Thyroid gland (tissue), 4 donors: ENCODE results near the gene ANKZF1. TPM values are rescaled to one million over a fixed set of nuclear protein-coding genes. Genes with fewer than 3 reads are reported as not detected.

ENCODE experiments used
- DNase-seq, 2 donors: peaks; one replicate each; pipeline ENCODE4 v3.0.0-alpha.2; 2019
- H3K27ac ChIP-seq, 3 donors: fragments of 200-600 bp; sonication (generic); 1 replicate in 2 of 3; 2 replicates in 1 of 3; pipeline ENCODE4 v1.5.1; 2016 to 2019; ENCODE audit warnings: mild to moderate bottlenecking in 1 of 3, moderate library complexity in 1 of 3
- H3K27me3 ChIP-seq: fragments of 200-600 bp; sonication (generic); one replicate; pipeline ENCODE4 v1.5.1; 2019
- H3K36me3 ChIP-seq, 2 donors: fragments of 200-600 bp; sonication (generic); one replicate each; pipeline ENCODE4 v1.5.1; 2016 to 2019
- H3K4me1 ChIP-seq, 2 donors: fragments of 200-600 bp; sonication (generic); one replicate each; pipeline ENCODE4 v1.5.1; 2017 to 2019
- H3K4me3 ChIP-seq, 3 donors: fragments of 200-600 bp; sonication (generic); replicated peaks in 1 of 3; 1 replicate in 2 of 3; 2 replicates in 1 of 3; pipeline ENCODE4 v1.5.1; 2016; ENCODE audit warnings: mild to moderate bottlenecking in 1 of 3
- H3K9me3 ChIP-seq: fragments of 200-600 bp; sonication (generic); one replicate; pipeline ENCODE4 v1.5.1; 2017
- POLR2A ChIP-seq, 2 donors: fragments of 450-650 bp; IDR thresholded peaks; one replicate each; pipeline ENCODE4 v1.6.1; 2017; ENCODE audit warnings: antibody characterized with exemption in 2 of 2, mild to moderate bottlenecking in 2 of 2, moderate library complexity in 1 of 2
- WGBS, 2 donors: methylation state at CpG; one replicate each; pipeline ENCODE4 v1.1.5; 2017; 5-methylcytosine and 5-hydroxymethylcytosine counted together
- intact Hi-C: fragments of 100-400 bp; cut with DNase I; formaldehyde crosslinking; loops from one replicate; pipeline ENCODE4 v1.15.1; 2023
- total RNA-seq, 4 donors: library from RNA; depleted of rRNA; stranded (reverse); fragments of >200 nt; gene quantifications; one replicate each; pipeline ENCODE4 v1.2.3, GENCODE V29; 2016
- TF ChIP-seq, protein P1 (sequence below), 6 experiments: fragments of 200-600 bp in 3 of 6; fragments of 450-650 bp in 3 of 6; sonication (generic) in 3 of 6; IDR thresholded peaks; one replicate each; pipeline ENCODE4 v1.5.1; 2016 to 2019; ENCODE audit warnings: antibody characterized with exemption in 6 of 6, mild to moderate bottlenecking in 2 of 6, inconsistent platforms in 1 of 6, moderate library complexity in 1 of 6

ANKZF1 gene
- total RNA-seq, 4 donors from 2014 or later: 38.1 to 66.4 (median 45.5) TPM

DNA sequence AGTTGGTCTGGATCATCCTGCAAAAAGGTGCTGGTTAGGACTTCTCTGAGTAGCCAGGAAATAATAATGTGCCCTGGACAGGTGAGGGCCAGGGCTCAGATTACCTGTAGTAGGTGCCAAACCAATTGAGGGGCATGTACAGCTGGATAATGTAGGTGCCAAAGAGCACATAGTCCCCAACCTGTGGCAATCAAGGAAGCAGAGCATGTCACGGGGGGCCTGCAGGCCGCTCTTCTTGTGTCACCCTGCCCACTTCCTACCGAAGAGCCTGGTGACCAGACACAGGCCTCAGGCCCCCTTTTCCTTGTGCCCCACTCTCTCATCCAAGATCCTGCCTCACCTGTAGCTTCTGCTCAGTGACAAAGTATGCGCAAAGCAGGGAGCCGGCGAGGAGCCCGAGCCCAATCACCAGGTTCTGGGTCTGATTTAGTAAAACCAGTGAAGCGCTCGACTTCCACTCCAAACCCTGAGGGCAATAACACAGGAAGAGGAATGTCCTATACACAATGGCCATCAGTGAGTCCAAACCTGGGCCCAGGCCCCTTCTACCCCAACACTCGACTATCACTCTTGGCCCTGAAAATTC, 16.0 kb upstream of the ANKZF1 start:
- Histone ChIP-seq H3K36me3 (peaks cover 27 to 54% of the 10 kb centered on the region in 2 donors), H3K27me3 (no peaks in the 10 kb centered on the region), H3K4me3 (no peak overlapping the region), H3K4me1 (peaks cover 19 to 21% of the 10 kb centered on the region in 2 donors), H3K27ac (peak overlapping the region in 1 of 3 donors; percentile 0), H3K9me3 (no peaks in the 10 kb centered on the region)
- WGBS, 2 donors: 93 to 96% methylated on average over 7 to 10 of the region's 10 CpGs
- no peak for DNase-seq
- intact Hi-C loops: loop anchor here (5.0 kb wide), 1 partner anchor 36 kb away; the partner anchor contains the start of genes CNPPD1 and RETREG2
- no peak for TF ChIP-seq POLR2A (IDR thresholded peaks at IDR 0.05)
- TF ChIP-seq, protein P1, sequence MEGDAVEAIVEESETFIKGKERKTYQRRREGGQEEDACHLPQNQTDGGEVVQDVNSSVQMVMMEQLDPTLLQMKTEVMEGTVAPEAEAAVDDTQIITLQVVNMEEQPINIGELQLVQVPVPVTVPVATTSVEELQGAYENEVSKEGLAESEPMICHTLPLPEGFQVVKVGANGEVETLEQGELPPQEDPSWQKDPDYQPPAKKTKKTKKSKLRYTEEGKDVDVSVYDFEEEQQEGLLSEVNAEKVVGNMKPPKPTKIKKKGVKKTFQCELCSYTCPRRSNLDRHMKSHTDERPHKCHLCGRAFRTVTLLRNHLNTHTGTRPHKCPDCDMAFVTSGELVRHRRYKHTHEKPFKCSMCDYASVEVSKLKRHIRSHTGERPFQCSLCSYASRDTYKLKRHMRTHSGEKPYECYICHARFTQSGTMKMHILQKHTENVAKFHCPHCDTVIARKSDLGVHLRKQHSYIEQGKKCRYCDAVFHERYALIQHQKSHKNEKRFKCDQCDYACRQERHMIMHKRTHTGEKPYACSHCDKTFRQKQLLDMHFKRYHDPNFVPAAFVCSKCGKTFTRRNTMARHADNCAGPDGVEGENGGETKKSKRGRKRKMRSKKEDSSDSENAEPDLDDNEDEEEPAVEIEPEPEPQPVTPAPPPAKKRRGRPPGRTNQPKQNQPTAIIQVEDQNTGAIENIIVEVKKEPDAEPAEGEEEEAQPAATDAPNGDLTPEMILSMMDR (IDR thresholded peaks at IDR 0.05): no peak

DNA sequence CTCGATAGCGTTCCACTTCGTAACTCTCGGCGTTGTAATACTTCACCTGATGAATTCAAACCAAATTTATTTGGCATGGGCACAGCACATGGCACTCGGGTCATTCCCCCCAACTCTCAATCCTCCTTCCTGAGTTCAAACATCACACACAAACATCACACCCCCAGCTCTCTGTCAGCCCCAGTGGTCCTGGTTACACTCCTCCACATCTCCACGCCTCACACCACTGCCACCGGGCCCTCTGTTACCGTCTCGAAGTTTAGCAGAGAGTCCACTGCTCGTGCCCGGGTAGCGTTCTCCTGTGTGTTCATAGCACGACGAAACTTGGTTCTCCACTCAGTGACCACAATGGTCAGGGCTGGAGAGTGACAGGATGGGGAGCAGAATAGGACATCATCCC, 15.5 kb upstream of the ANKZF1 start:
- no peak for TF ChIP-seq POLR2A (IDR thresholded peaks at IDR 0.05)
- TF ChIP-seq, protein P1 (IDR thresholded peaks at IDR 0.05): no peak
- Histone ChIP-seq H3K4me1 (peaks cover 17% of the 10 kb centered on the region in 2 donors), H3K4me3 (no peak overlapping the region), H3K27ac (peak overlapping the region in 1 of 3 donors; percentile 0), H3K36me3 (peaks cover 27 to 49% of the 10 kb centered on the region in 2 donors), H3K9me3 (no peaks in the 10 kb centered on the region), H3K27me3 (no peaks in the 10 kb centered on the region)
- WGBS, 2 donors: 95 to 97% methylated on average over 15 of the region's 15 CpGs
- intact Hi-C loops: loop anchor here (5.0 kb wide), 1 partner anchor 37 kb away; the partner anchor contains the start of genes CNPPD1 and RETREG2
- DNase-seq: no peak

DNA sequence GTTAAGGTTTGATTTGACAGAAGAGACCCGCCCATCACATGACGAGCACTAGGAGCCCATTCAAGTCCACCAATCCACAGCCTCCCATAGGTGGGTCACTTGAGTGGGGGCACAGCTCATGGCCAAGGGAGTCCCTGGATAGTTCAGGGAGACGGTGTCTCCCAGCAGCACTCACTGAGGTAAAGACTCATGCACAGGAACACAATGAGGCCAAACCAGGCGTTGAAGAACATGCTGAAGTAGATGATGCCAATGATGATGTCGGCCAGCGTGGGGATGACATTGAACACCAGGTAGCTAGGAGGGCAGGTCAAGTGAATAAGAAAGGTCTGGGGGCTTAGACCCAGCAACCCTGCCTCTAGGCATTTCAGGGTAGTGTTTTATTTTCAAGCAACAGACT, 14.8 kb upstream of the ANKZF1 start:
- 94 to 97% methylated on average over 6 of the region's 6 CpGs for WGBS, 2 donors
- intact Hi-C loops: loop anchor here (5.0 kb wide), 1 partner anchor 37 kb away; the partner anchor contains the start of genes CNPPD1 and RETREG2
- Histone ChIP-seq H3K27me3 (no peaks in the 10 kb centered on the region), H3K4me1 (peaks cover 21 to 23% of the 10 kb centered on the region in 2 donors), H3K9me3 (no peaks in the 10 kb centered on the region), H3K27ac (no peak overlapping the region), H3K4me3 (no peak overlapping the region), H3K36me3 (peaks cover 25 to 42% of the 10 kb centered on the region in 2 donors)
- DNase-seq: no peak
- no peak for TF ChIP-seq POLR2A (IDR thresholded peaks at IDR 0.05)
- TF ChIP-seq, protein P1 (IDR thresholded peaks at IDR 0.05): no peak

DNA sequence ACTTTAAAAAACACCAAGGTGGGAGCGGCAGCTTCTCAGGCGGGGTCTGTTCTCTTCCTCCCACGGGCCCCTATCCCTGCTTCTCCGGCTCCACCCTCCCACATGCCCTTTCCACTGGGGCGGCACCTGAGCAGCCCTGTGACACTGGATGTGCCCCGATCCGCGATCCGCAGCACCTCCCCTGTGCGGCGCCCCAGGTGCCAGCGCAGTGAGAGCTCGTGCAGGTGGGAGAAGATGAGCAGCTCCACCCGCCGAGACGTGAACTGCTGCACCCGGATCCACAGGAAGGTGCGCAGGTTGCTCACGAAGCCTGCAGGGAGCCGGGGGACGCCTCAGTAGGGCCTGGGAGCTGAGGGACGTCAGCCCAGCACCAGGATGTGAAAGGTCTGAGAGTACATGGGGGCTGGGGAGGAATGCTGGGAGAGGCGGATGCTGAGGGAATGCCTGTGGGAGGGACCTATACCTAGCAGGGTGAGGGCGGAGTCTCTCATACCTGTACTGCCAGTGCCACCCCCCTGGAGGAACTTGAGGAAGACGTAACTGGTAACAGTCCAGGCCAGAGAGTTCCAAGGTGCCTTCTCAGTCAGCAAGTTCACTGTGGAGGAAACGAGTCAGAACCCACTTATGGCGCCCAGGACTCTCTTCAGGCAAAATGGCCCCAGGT, 13.6 kb upstream of the ANKZF1 start:
- peak overlapping the region in 1 of 3 donors; percentile 97 for H3K27ac ChIP-seq
- peaks cover 21 to 35% of the 10 kb centered on the region in 2 donors for H3K36me3 ChIP-seq
- no peak for DNase-seq
- no peaks in the 10 kb centered on the region for H3K9me3 ChIP-seq
- TF ChIP-seq, protein P1 (IDR thresholded peaks at IDR 0.05): no peak
- no peak for TF ChIP-seq POLR2A (IDR thresholded peaks at IDR 0.05)
- intact Hi-C loops: no loop called here
- no peaks in the 10 kb centered on the region for H3K27me3 ChIP-seq
- H3K4me3 ChIP-seq: no peak overlapping the region
- peaks cover 22 to 23% of the 10 kb centered on the region in 2 donors for H3K4me1 ChIP-seq
- 92 to 94% methylated on average over 27 of the region's 27 CpGs for WGBS, 2 donors

DNA sequence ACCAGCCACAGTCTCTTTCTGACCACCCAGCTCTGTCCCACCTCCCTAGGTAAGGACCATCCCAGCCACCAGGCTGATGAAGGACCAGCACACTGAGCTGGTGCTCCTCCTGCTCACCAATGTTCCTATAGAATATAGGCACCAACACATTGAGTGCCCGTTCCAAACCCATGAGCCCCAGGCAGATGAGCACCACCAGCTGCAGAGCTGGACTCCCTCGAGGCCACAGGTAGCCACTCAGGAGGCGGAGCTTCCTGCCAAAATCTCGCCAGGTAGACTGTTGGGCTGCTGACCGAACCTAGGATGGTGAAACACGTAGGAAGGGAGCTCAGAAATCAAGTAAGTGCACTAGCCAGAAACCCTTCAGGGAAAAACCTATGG, 13.1 kb upstream of the ANKZF1 start:
- Histone ChIP-seq H3K4me1 (peaks cover 22 to 23% of the 10 kb centered on the region in 2 donors), H3K4me3 (no peak overlapping the region), H3K9me3 (no peaks in the 10 kb centered on the region), H3K36me3 (peaks cover 27 to 40% of the 10 kb centered on the region in 2 donors), H3K27me3 (no peaks in the 10 kb centered on the region), H3K27ac (peak overlapping the region in 1 of 3 donors; percentile 97)
- DNase-seq: no peak
- intact Hi-C loops: no loop called here
- WGBS, 2 donors: 88 to 89% methylated on average over 6 of the region's 6 CpGs
- no peak for TF ChIP-seq POLR2A (IDR thresholded peaks at IDR 0.05)
- TF ChIP-seq, protein P1 (IDR thresholded peaks at IDR 0.05): no peak
